Lower lobe of right lung (tissue), 2 donors: ENCODE results near the gene AKAP6. TPM values are rescaled to one million over a fixed set of nuclear protein-coding genes. Genes with fewer than 3 reads are reported as not detected.

Experiments used
- ATAC-seq, 2 donors: fragments of 200-7000 bp; cut with Tn5 transposase; one replicate each; pipeline ENCODE4 v1.9.1; 2020 to 2022; ENCODE audit warnings: mild to moderate bottlenecking in 2 of 2, moderate library complexity in 2 of 2
- DNase-seq: peaks from one replicate; pipeline ENCODE4 v3.0.0-alpha.2; 2020
- H3K27ac ChIP-seq: fragments of 200-600 bp; one replicate; pipeline ENCODE4 v1.8.0; 2022
- H3K27me3 ChIP-seq: fragments of 200-600 bp; one replicate; pipeline ENCODE4 v1.8.0; 2022; ENCODE audit warnings: low read depth
- H3K36me3 ChIP-seq: fragments of 200-600 bp; one replicate; pipeline ENCODE4 v1.8.0; 2022; ENCODE audit warnings: mild to moderate bottlenecking
- H3K4me1 ChIP-seq: fragments of 200-600 bp; one replicate; pipeline ENCODE4 v1.8.0; 2022
- H3K4me3 ChIP-seq: fragments of 200-600 bp; one replicate; pipeline ENCODE4 v1.8.0; 2022; ENCODE audit warnings: mild to moderate bottlenecking
- H3K9me3 ChIP-seq: fragments of 200-600 bp; one replicate; pipeline ENCODE4 v1.8.0; 2022
- intact Hi-C: fragments of 100-400 bp; cut with DNase I; formaldehyde crosslinking; loops from one replicate; pipeline ENCODE4 v1.11.0; 2022
- total RNA-seq: library from RNA; stranded (reverse); fragmentation: NEBNext Ultra II Directional; extraction: Animal tissue kit (Norgen Biotek cat#: 25700); gene quantifications from one replicate; pipeline ENCODE4 v1.2.1, GENCODE V29; 2021
- TF ChIP-seq, protein P1 (sequence below): fragments of 200-600 bp; IDR thresholded peaks from one replicate; pipeline ENCODE4 v1.8.0; 2022; ENCODE audit warnings: antibody characterized with exemption, mild to moderate bottlenecking
- donor health status: DM: no; HTN: yes; CAD: no; lungs with severe emphysema.

AKAP6 gene
- total RNA-seq, 1 donor from 2014 or later: 8.6 TPM

DNA sequence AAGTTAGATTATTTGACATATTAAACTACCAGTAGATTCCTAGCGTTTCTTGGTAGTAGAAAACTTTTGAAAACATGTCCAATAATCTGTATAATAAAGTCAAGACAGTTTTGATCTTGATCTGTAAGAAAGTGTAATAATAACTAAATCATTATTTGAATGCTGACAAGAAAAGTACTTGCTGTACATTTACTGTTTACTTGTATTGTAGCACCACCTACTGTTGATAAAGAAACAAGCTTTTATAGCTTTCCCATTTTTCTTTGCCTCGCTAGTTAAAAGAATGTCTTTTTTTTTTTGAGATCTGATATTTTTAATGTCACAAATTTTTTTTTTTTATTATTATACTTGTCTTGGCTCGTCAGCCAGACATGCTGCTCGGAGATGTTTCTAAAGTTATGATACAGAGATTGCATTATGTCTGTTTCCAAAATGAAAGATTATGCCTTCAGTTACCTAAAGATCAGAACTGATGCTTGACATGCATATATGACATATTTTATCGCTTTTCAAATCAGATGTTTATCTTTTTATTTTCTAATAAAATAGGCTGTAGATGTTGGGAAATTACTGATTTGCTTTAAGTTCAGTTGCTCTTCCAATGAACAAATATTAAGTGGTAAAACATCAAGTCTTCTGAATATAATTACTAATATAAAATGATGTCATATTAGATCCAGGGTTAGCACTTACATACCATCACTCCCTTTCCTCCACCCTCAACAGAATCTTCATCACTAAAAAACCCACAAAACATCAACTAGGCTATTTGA, 140.5 kb downstream of the AKAP6 start:
- intact Hi-C loops: loop anchor here (5.0 kb wide), 1 partner anchor 217 kb away; no protein-coding TSS in a partner anchor
- H3K27ac ChIP-seq: no peak overlapping the region
- TF ChIP-seq, protein P1, sequence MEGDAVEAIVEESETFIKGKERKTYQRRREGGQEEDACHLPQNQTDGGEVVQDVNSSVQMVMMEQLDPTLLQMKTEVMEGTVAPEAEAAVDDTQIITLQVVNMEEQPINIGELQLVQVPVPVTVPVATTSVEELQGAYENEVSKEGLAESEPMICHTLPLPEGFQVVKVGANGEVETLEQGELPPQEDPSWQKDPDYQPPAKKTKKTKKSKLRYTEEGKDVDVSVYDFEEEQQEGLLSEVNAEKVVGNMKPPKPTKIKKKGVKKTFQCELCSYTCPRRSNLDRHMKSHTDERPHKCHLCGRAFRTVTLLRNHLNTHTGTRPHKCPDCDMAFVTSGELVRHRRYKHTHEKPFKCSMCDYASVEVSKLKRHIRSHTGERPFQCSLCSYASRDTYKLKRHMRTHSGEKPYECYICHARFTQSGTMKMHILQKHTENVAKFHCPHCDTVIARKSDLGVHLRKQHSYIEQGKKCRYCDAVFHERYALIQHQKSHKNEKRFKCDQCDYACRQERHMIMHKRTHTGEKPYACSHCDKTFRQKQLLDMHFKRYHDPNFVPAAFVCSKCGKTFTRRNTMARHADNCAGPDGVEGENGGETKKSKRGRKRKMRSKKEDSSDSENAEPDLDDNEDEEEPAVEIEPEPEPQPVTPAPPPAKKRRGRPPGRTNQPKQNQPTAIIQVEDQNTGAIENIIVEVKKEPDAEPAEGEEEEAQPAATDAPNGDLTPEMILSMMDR: peak; percentile 39

DNA sequence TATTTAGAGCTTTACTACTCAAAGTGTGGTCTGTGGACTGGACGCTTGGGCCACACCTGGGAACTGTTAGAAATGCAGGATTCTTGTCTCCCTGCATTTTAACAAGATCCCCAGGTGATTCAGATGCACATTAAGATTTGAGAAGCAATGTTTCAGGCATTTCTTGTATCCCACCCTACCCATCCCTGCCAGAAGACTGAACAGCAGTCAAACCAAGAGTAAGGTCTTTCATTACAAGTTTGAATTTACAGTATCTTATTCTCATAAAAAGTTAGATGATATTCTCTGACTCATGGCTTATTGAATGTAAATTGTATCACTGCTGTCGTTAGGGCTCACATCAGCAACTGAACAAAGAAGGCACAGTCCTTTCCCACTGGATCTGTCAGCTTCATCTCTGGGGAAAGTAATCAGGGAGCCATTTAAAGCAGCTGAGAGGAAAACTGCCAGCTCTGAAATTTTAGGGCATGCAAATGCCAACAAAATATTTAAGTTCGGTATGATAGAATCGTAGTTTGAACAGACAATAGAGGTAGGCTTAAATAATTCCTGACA, 141.1 kb downstream of the AKAP6 start:
- H3K9me3 ChIP-seq: no peaks in the 10 kb centered on the region

More for the DNA sequence above, 140.5 kb downstream of the AKAP6 start:
- no peaks in the 10 kb centered on the region for H3K36me3 ChIP-seq
- H3K4me3 ChIP-seq: no peak overlapping the region
- no peaks in the 10 kb centered on the region for H3K9me3 ChIP-seq
- peak in 1 of 2 donors; percentile 49 for ATAC-seq
- peaks cover 5% of the 10 kb centered on the region for H3K4me1 ChIP-seq
- DNase-seq: no peak
- H3K27me3 ChIP-seq: no peaks in the 10 kb centered on the region

DNA sequence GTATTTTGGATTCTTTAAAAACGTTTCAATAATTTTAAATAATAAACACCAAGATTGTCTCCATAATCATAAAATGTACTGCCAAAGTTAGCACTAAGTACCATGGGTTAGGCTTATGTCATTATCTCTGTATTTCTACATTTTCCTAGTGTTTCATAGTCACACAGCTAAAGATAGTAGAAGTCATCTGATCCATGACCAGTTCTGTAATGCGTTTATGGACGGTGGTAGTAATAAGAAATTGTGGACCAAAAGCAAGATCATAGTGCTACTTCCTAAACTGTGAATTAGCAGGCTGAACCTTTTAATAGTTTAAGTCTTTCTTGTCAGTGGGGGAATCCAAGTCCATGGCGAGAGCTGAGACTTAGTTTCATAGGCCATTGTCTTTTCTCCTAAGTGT, 142.1 kb downstream of the AKAP6 start:
- H3K27ac ChIP-seq: no peak overlapping the region
- intact Hi-C loops: no loop called here
- TF ChIP-seq, protein P1: no peak
- no peak overlapping the region for H3K4me3 ChIP-seq
- DNase-seq (no peak), ATAC-seq (no peak)
- H3K9me3 ChIP-seq: no peaks in the 10 kb centered on the region
- H3K27me3 ChIP-seq: no peaks in the 10 kb centered on the region
- no peaks in the 10 kb centered on the region for H3K36me3 ChIP-seq
- H3K4me1 ChIP-seq: peaks cover 5% of the 10 kb centered on the region

More for the DNA sequence above, 141.1 kb downstream of the AKAP6 start:
- ATAC-seq: no peak
- intact Hi-C loops: no loop called here
- TF ChIP-seq, protein P1: no peak
- Histone ChIP-seq H3K27ac (no peak overlapping the region), H3K27me3 (no peaks in the 10 kb centered on the region), H3K4me3 (no peak overlapping the region), H3K4me1 (peaks cover 5% of the 10 kb centered on the region), H3K36me3 (no peaks in the 10 kb centered on the region)
- no peak for DNase-seq

DNA sequence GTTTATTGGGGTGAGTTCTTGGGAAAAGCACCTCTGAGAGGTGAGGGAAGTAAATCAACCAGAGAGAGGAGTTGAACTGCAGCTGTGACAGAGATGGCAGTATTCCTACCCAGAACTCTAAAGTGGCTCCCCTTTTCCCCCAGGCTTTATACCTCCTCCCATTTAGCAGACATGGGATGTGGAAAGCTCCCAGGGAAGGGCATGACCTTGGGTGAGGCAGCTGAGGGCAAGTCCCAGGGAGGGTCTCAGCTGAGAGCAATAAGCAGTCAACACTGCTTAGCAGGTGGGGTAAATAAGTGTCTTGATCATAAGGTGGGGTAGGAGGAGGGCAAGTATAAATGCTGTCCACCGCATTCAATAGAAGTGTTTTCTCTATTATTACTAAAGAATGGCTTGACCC, 143.0 kb downstream of the AKAP6 start:
- Histone ChIP-seq H3K4me3 (no peak overlapping the region), H3K27me3 (no peaks in the 10 kb centered on the region), H3K9me3 (no peaks in the 10 kb centered on the region), H3K27ac (peak overlapping the region; percentile 22), H3K36me3 (no peaks in the 10 kb centered on the region), H3K4me1 (peaks cover 5% of the 10 kb centered on the region)
- DNase-seq (no peak), ATAC-seq (no peak)
- TF ChIP-seq, protein P1: no peak
- intact Hi-C loops: no loop called here

DNA sequence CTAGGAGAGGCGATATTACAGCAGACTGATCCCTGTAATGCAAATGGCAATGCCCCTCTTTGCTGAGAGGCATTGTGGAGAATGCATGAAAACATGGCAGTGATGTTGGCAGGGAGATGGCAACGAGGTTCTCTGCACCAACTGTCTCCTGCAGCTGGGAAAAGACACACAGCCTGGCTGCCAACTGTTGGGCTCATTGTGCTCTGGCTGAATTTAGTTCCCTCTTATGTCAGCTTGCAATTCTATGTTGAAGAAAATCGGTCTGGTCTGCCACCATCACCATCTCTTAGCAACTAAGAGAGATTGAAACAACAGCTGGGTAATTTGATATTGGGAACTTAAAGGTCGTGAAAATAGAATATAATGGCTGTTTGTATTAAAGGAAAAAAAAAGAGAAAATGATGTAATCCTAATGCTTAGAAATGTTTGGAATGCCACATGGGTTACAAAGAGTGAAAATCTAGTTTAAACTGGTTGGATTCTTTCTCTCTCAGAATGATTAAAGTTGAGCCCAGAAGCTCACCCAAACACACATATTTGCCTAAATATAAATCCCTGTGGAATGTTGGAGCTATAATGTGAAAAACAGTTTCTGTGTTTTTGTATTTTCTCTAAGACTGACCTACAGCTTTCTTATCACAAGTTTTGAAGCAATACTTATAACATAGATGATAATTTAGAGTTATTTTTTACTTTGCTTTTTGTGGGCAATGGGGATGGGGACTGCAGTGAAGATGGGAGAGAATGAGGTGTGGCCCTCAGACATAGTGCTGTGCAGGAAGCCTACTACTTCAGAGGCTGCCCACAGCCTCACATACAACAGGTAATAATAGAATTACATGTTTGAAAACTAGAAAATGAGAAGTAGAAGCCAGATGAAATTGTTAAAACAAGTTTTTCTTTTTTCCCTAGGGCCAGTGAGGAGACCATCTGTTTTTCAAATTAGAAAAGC, 143.7 kb downstream of the AKAP6 start:
- Histone ChIP-seq H3K9me3 (no peaks in the 10 kb centered on the region), H3K4me1 (peaks cover 5% of the 10 kb centered on the region), H3K4me3 (no peak overlapping the region), H3K27me3 (no peaks in the 10 kb centered on the region), H3K27ac (no peak overlapping the region), H3K36me3 (no peaks in the 10 kb centered on the region)
- TF ChIP-seq, protein P1: no peak
- ATAC-seq (no peak), DNase-seq (no peak)
- intact Hi-C loops: no loop called here
